ENCODE measurements around the gene GSG1.

Gene GSG1

GRCh38 chr12:13074396-13075117 lies 28.9 kb downstream of the GSG1 start:
- no peak for DNase-seq (ENCODE audit: low read depth)
- H3K4me3 ChIP-seq (ENCODE audit: low read length): no peak overlapping the region
- TF ChIP-seq CTCF (conservative IDR thresholded peaks at IDR 0.05; ENCODE audit: low read depth, low read length): no peak

GRCh38 chr12:13073173-13073572 lies 30.3 kb downstream of the GSG1 start:
- H3K4me3 ChIP-seq (ENCODE audit: low read length): no peak overlapping the region
- no peak for TF ChIP-seq CTCF (conservative IDR thresholded peaks at IDR 0.05; ENCODE audit: low read depth, low read length)
- no peak for DNase-seq (ENCODE audit: low read depth)

- DNase-seq (ENCODE audit: low read depth): no peak
- no peak overlapping the region for H3K4me3 ChIP-seq (ENCODE audit: low read length)
- TF ChIP-seq CTCF (conservative IDR thresholded peaks at IDR 0.05; ENCODE audit: low read depth, low read length): no peak
Observed at GRCh38 chr12:13071305-13072280, 31.9 kb downstream of the GSG1 start.

GRCh38 chr12:13069380-13069779 lies 34.1 kb downstream of the GSG1 start:
- no peak for TF ChIP-seq CTCF (conservative IDR thresholded peaks at IDR 0.05; ENCODE audit: low read depth, low read length)
- DNase-seq (ENCODE audit: low read depth): no peak

GRCh38 chr12:13067322-13067721 lies 36.1 kb downstream of the GSG1 start:
- no peak for TF ChIP-seq CTCF (conservative IDR thresholded peaks at IDR 0.05; ENCODE audit: low read depth, low read length)
- no peak for DNase-seq (ENCODE audit: low read depth)
- no peak overlapping the region for H3K4me3 ChIP-seq (ENCODE audit: low read length)

More at GRCh38 chr12:13069380-13069779, 34.1 kb downstream of the GSG1 start:
- H3K4me3 ChIP-seq (ENCODE audit: low read length): no peak overlapping the region

- no peak for TF ChIP-seq CTCF (conservative IDR thresholded peaks at IDR 0.05; ENCODE audit: low read depth, low read length)
- DNase-seq (ENCODE audit: low read depth): no peak
- H3K4me3 ChIP-seq (ENCODE audit: low read length): no peak overlapping the region
Observed at GRCh38 chr12:13066459-13066858, 37.0 kb downstream of the GSG1 start.

Data from retinal pigment epithelial cell (primary cell).